Thoracic aorta (tissue), 2 donors: ENCODE results near the gene SHISA2. TPM values are rescaled to one million over a fixed set of nuclear protein-coding genes. Genes with fewer than 3 reads are reported as not detected.
A peak's percentile ranks its signal among the peaks of the same experiment; 100 is the strongest.
"Not testable (repeated sequence)": the region's sequence is repeated elsewhere in the genome, so short reads cannot be mapped to it uniquely, and the experiment has no call there.

Source experiments
- ATAC-seq: fragments of 150-250 bp; one replicate; pipeline ENCODE4 v1.8.0; 2017; ENCODE audit warnings: low read depth; ENCODE audit not compliant: insufficient number of reproducible peaks, low FRiP score
- DNase-seq: peaks from one replicate; pipeline ENCODE4 v3.0.0-alpha.2; 2020; ENCODE audit warnings: low spot score
- H3K27ac ChIP-seq, 2 donors: fragments of 200-600 bp; sonication (generic); 1 replicate in 1 of 2; 2 replicates in 1 of 2; pipeline ENCODE4 v1.5.1; 2016; ENCODE audit warnings: mild to moderate bottlenecking in 2 of 2, moderate library complexity in 2 of 2
- H3K27me3 ChIP-seq: fragments of 200-600 bp; sonication (generic); replicated peaks from 2 replicates; pipeline ENCODE4 v1.6.0; 2016; ENCODE audit warnings: mild to moderate bottlenecking; ENCODE audit not compliant: insufficient read depth
- H3K36me3 ChIP-seq: fragments of 200-600 bp; sonication (generic); one replicate; pipeline ENCODE4 v1.5.1; 2016
- H3K4me1 ChIP-seq, 2 donors: fragments of 200-600 bp; sonication (generic); 1 replicate in 1 of 2; 2 replicates in 1 of 2; pipeline versions ENCODE4 v1.5.1 to v1.6.0; 2016; ENCODE audit warnings: low read depth in 2 of 2, mild to moderate bottlenecking in 1 of 2; ENCODE audit not compliant: control insufficient read depth in 1 of 2
- H3K4me3 ChIP-seq: fragments of 200-600 bp; sonication (generic); 2 replicates; pipeline ENCODE4 v1.5.1; 2016; ENCODE audit warnings: mild to moderate bottlenecking
- H3K9me3 ChIP-seq: fragments of 200-600 bp; sonication (generic); 2 replicates; pipeline ENCODE4 v1.5.1; 2016
- total RNA-seq, 2 donors: library from RNA; depleted of rRNA; stranded (reverse); fragments of >200 nt; gene quantifications; one replicate each; pipeline versions ENCODE4 v1.1.0 to v1.2.3, GENCODE V29; 2016
- TF ChIP-seq, protein P1 (sequence below): fragments of 200-600 bp; sonication (generic); IDR thresholded peaks from one replicate; pipeline ENCODE4 v1.5.1; 2019; ENCODE audit warnings: antibody characterized with exemption

The SHISA2 gene
- total RNA-seq: under 1 TPM; 0.35 to 0.54 TPM

DNA sequence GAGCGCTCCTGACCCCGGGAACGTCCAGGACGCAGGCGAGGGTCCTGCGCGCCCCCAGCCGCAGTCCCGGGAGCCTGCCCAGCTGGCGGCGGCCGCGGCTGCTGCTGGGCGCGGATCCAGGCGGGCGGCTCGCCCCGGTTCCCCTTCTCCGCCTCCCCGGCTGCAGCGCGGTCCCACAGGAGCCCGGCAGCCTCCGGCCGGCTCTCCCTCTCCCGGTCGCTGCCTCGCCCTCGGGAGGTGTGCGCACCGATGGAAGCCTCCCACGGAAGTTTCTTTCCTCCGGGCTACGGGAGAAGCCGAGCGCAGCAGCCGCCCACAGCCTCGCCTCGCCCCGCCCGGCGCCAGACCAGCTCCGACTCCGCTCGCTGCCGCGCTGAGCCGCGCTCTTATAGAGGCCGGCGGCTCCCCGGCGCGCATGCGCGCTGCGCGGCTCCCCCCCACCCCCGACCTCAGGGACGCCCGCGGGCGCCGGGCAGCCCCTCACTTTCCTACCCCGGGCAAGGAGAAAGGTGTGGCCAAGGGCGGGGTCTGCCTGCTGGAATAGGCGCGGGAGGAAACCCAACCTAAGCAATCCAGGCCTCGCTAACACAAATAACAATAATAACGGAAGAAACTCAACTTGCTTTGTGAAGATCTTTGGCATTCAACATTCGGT, at the start of gene SHISA2:
TSS of gene SHISA2 (minus strand) at position 360 of the 655 bp plus-strand sequence. CDS start 1,041 bp downstream, outside the sequence.
- no peaks in the 10 kb centered on the region for H3K9me3 ChIP-seq
- ATAC-seq: no peak
- peak within 1 kb of the TSS; percentile 65 for H3K4me3 ChIP-seq
- H3K4me1 ChIP-seq: peaks cover 0 to 14% of the 10 kb centered on the region in 2 donors
- DNase-seq: no peak
- H3K36me3 ChIP-seq: no peaks in the 10 kb centered on the region
- H3K27ac ChIP-seq: no peak within 1 kb of the TSS
- TF ChIP-seq, protein P1, sequence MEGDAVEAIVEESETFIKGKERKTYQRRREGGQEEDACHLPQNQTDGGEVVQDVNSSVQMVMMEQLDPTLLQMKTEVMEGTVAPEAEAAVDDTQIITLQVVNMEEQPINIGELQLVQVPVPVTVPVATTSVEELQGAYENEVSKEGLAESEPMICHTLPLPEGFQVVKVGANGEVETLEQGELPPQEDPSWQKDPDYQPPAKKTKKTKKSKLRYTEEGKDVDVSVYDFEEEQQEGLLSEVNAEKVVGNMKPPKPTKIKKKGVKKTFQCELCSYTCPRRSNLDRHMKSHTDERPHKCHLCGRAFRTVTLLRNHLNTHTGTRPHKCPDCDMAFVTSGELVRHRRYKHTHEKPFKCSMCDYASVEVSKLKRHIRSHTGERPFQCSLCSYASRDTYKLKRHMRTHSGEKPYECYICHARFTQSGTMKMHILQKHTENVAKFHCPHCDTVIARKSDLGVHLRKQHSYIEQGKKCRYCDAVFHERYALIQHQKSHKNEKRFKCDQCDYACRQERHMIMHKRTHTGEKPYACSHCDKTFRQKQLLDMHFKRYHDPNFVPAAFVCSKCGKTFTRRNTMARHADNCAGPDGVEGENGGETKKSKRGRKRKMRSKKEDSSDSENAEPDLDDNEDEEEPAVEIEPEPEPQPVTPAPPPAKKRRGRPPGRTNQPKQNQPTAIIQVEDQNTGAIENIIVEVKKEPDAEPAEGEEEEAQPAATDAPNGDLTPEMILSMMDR: no peak
- H3K27me3 ChIP-seq: peaks cover 4% of the 10 kb centered on the region

DNA sequence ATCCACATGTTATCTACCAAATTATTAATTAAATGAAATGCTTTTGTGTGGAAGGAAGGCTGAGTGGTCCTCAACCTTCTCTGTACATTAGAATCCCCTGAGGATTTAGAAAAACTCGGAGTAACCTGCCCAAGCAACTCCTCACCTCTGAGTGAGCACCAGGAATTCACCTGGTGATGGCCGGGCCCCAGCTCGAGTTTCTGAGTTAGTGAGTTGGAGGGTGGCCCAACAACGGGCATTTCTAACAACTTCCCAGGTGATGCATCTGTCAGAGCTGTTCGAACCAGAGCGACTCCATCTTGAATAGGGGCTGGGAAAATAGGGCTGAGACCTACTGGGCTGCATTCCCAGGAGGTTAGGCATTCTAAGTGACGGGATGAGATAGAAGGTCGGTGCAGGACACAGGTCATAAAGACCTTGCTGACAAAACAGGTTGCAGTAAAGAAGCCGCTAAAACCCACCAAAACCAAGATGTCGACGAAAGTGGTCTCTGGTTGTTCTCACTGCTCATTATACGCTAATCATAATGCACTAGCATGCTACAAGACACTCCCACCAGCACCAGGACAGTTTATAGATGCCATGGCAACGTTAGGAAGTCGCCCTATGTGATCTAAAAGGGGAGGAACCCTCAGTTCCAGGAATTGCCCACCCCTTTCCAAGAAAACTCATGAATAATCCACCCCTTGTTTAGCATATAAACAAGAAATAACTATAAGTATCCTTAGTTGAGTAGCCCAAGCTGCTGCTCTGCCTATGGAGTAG, 44.2 kb upstream of the SHISA2 start:
- Histone ChIP-seq H3K27ac (no peak overlapping the region), H3K4me3 (no peak overlapping the region), H3K4me1 (no peaks in the 10 kb centered on the region), H3K36me3 (no peaks in the 10 kb centered on the region), H3K9me3 (no peaks in the 10 kb centered on the region), H3K27me3 (no peaks in the 10 kb centered on the region)
- TF ChIP-seq, protein P1: no peak
- no peak for ATAC-seq
- DNase-seq: no peak

DNA sequence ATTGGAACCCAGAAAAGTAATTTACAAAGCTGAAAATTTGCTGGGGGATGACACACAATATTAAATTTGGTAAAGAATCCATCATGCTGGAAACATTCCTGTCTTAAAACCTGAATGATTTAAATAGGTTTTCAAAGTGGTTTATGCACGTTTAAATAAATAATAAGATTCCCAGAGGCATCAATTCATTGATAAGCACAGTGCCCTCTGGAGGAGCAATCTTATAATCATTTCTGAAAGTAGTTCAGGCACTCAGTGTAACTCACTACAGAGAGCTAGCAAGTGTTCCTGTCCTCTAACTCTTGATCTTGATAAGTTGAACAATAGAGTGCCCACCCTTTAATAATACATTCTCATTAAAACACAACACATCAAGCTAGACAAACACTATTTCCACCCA, 43.5 kb upstream of the SHISA2 start:
- H3K4me3 ChIP-seq: no peak overlapping the region
- H3K36me3 ChIP-seq: no peaks in the 10 kb centered on the region
- TF ChIP-seq, protein P1: no peak
- no peaks in the 10 kb centered on the region for H3K4me1 ChIP-seq
- DNase-seq (no peak), ATAC-seq (no peak)
- no peaks in the 10 kb centered on the region for H3K9me3 ChIP-seq
- H3K27me3 ChIP-seq: no peaks in the 10 kb centered on the region
- H3K27ac ChIP-seq: no peak overlapping the region

GRCh38 chr13:26076821-26077220, 25.0 kb upstream of the SHISA2 start:
- H3K4me1 ChIP-seq, H3K36me3 ChIP-seq, DNase-seq, H3K9me3 ChIP-seq, H3K27me3 ChIP-seq, H3K27ac ChIP-seq, H3K4me3 ChIP-seq, ATAC-seq: not testable (repeated sequence)

DNA sequence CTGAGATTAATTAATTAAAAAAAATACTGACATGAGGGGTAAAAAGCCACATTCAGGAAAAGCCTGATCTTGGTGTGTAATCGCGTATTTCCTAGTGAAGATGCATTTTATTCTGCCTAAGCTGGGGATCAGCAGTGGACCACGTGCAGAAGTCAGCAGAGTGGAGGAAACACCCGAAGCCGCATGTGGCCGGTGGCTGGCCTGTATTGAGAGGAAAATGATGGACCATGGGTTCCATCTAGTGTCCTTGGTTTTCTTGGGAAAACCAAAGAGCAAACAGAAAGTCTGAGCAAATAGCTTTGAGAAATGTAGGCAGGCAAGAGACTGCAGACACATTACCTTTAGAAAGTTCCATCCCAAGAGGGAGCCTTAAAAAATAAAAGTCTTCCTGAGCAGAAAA, 23.7 kb upstream of the SHISA2 start:
- H3K27me3 ChIP-seq: no peaks in the 10 kb centered on the region
- ATAC-seq (no peak), DNase-seq (no peak)
- TF ChIP-seq, protein P1: no peak
- H3K9me3 ChIP-seq: no peaks in the 10 kb centered on the region
- H3K4me3 ChIP-seq: no peak overlapping the region
- no peak overlapping the region for H3K27ac ChIP-seq
- H3K36me3 ChIP-seq: no peaks in the 10 kb centered on the region
- no peaks in the 10 kb centered on the region for H3K4me1 ChIP-seq
